ENCODE results near the gene RBMS2. TPM values are rescaled to one million over a fixed set of nuclear protein-coding genes. Genes with fewer than 3 reads are reported as not detected.

RBMS2 gene
- total RNA-seq, 1 experiment from 2014 or later: 18.2 TPM

- no peak overlapping the region for H3K4me3 ChIP-seq (ENCODE audit: low read depth in 2 of 2, low read length in 2 of 2)
- H3K9me3 ChIP-seq (ENCODE audit: control insufficient read depth, insufficient read depth, low read depth, low read length): no peaks in the 10 kb centered on the region
- H3K4me1 ChIP-seq (ENCODE audit: control insufficient read depth, insufficient read depth, low read length): no peaks in the 10 kb centered on the region
- H3K36me3 ChIP-seq (ENCODE audit: control insufficient read depth, insufficient read depth, low read length): no peaks in the 10 kb centered on the region
- H3K27me3 ChIP-seq (ENCODE audit: control insufficient read depth, insufficient read depth, low read length): no peaks in the 10 kb centered on the region
- intact Hi-C loops (cut with micrococcal nuclease; ENCODE audit: unreplicated experiment): no loop called here
- H3K27ac ChIP-seq (ENCODE audit: low read length): no peak overlapping the region
- ChIA-PET CTCF (no interaction called here), POLR2A (interaction anchor here (0.6 kb wide), 1 partner anchor 18 kb away, joined by 9 read pairs; no protein-coding TSS in a partner anchor)
- in situ Hi-C loops (cut with HindIII; ENCODE audit: low pct_unique_long_range_greater_than_20kb, low sequenced_read_pairs): no loop called here
- BruUV-seq (replicated peaks): no TSS peak
- no peak for DNase-seq (ENCODE audit: low read depth, low spot score)
- ATAC-seq: peak; percentile 11; the same call in 1 of the 2 replicates
- TF ChIP-seq, protein P1, sequence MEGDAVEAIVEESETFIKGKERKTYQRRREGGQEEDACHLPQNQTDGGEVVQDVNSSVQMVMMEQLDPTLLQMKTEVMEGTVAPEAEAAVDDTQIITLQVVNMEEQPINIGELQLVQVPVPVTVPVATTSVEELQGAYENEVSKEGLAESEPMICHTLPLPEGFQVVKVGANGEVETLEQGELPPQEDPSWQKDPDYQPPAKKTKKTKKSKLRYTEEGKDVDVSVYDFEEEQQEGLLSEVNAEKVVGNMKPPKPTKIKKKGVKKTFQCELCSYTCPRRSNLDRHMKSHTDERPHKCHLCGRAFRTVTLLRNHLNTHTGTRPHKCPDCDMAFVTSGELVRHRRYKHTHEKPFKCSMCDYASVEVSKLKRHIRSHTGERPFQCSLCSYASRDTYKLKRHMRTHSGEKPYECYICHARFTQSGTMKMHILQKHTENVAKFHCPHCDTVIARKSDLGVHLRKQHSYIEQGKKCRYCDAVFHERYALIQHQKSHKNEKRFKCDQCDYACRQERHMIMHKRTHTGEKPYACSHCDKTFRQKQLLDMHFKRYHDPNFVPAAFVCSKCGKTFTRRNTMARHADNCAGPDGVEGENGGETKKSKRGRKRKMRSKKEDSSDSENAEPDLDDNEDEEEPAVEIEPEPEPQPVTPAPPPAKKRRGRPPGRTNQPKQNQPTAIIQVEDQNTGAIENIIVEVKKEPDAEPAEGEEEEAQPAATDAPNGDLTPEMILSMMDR (IDR thresholded peaks at IDR 0.05): no peak
- TF ChIP-seq REST (IDR thresholded peaks at IDR 0.05; ENCODE audit: insufficient read depth in 1 of 2, low read depth in 2 of 2, low read length in 1 of 2) (no peak), POLR2AphosphoS5 (IDR thresholded peaks at IDR 0.05; ENCODE audit: low read depth, low read length) (no peak), SIN3A (IDR thresholded peaks at IDR 0.05; ENCODE audit: borderline replicate concordance, insufficient read depth, low read depth, low read length) (no peak), TCF7L2 (IDR thresholded peaks at IDR 0.05; ENCODE audit: low read depth, low read length) (no peak)
These were observed 43.9 kb upstream of the RBMS2 start for GRCh38 chr12:56477521-56478225.

GRCh38 chr12:56479625-56480024 lies 42.0 kb upstream of the RBMS2 start:
- intact Hi-C loops (cut with micrococcal nuclease; ENCODE audit: unreplicated experiment): no loop called here
- Histone ChIP-seq H3K9me3 (ENCODE audit: control insufficient read depth, insufficient read depth, low read depth, low read length) (no peaks in the 10 kb centered on the region), H3K4me1 (ENCODE audit: control insufficient read depth, insufficient read depth, low read length) (no peaks in the 10 kb centered on the region), H3K36me3 (ENCODE audit: control insufficient read depth, insufficient read depth, low read length) (no peaks in the 10 kb centered on the region), H3K4me3 (ENCODE audit: low read depth in 2 of 2, low read length in 2 of 2) (no peak overlapping the region), H3K27ac (ENCODE audit: low read length) (no peak overlapping the region), H3K27me3 (ENCODE audit: control insufficient read depth, insufficient read depth, low read length) (no peaks in the 10 kb centered on the region; the same call in 1 of the 2 replicates)
- in situ Hi-C loops (cut with HindIII; ENCODE audit: low pct_unique_long_range_greater_than_20kb, low sequenced_read_pairs): no loop called here
- no peak for ATAC-seq
- no TSS peak for BruUV-seq (replicated peaks)
- ChIA-PET POLR2A (no interaction called here), CTCF (no interaction called here)
- no peak for TF ChIP-seq REST (IDR thresholded peaks at IDR 0.05; ENCODE audit: insufficient read depth in 1 of 2, low read depth in 2 of 2, low read length in 1 of 2)
- no peak for DNase-seq (ENCODE audit: low read depth, low spot score)

Data from Panc1 (cell line).